Cortex of kidney (tissue), 1 donor: ENCODE data around the gene NCAPG2.

Experiments
- DNase-seq: peaks from one replicate; lab custom pipeline; 2025; lab: John Stamatoyannopoulos, UW

Gene NCAPG2

GRCh38 chr7:158595068-158595467, 109.5 kb downstream of the NCAPG2 start:
- no peak for DNase-seq

DNA sequence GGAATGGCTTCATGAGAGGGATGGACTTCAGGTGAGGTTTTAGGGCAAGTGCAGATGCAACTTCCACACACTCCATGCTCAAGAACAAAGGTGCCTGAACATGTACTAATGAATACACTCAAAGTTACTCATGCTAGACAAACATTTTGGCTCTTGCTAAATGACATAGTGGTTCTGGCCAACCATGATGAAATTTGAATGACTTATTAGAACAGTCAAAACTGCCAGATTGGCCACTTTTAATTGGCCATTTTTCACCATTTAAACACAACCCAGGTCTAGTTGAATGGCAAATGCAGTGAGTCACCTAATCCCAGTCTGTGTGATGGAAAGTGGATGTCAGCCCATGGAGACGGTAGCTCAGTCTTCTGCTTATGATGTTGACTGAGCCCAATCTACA, 112.1 kb downstream of the NCAPG2 start:
- DNase-seq, result no peak

- no peak for DNase-seq
Observed at GRCh38 chr7:158591944-158592343, 112.7 kb downstream of the NCAPG2 start.

DNA sequence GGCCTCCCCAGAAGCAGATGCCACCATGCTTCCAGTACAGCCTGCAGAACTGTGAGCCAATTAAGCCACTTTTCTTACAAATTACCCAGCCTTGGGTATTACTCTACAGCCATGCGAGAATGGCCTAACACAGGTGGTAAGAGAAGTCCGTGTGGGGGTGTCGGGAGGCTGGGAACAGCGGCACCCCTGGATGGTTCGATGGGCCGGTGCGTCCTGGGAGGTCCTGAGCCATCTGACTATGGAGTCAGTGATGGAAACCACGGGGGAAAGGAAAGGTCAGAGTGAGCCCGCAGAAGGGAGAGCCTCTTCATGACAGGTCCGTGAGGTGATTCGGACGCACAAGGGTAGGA, 114.4 kb downstream of the NCAPG2 start:
- DNase-seq, result no peak

- no peak for DNase-seq
Observed at GRCh38 chr7:158589653-158590052, 115.0 kb downstream of the NCAPG2 start.

DNA sequence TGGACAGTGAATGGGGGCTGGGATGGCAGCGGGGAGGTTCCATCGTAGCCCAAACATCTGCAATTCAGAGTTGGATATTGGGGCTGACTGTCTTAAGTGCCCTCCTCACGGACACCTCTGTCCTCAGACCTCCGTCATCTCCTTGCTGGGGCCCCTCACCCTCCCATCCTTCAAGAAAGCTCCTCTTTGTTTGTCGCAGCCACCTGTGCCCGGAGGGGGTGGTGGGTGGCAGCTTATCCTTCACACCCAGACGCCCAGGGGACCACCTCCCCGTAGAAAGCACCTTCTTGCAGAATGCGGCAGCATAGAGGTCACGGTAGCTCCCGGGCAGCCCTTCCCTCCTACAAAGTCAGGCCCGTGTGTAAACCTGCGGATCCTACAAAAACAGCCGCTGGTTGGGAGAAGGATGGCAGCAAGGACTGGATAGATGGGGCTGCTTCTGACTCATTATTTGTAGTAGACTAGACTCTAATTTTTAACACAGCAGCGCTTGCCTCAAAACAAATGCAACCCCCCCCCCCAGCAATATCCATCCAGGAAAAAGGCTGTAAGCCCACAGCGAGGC, 115.6 kb downstream of the NCAPG2 start:
- DNase-seq, result no peak

- no peak for DNase-seq
Observed at GRCh38 chr7:158588085-158588877, 116.3 kb downstream of the NCAPG2 start.

GRCh38 chr7:158587162-158588084, 117.2 kb downstream of the NCAPG2 start, which contains the start of gene PTPRN2:
PTPRN2 (minus strand) TSS chr7:158587823.
- DNase-seq, result no peak

GRCh38 chr7:158586499-158587161, 118.0 kb downstream of the NCAPG2 start:
- DNase-seq, result no peak

DNA sequence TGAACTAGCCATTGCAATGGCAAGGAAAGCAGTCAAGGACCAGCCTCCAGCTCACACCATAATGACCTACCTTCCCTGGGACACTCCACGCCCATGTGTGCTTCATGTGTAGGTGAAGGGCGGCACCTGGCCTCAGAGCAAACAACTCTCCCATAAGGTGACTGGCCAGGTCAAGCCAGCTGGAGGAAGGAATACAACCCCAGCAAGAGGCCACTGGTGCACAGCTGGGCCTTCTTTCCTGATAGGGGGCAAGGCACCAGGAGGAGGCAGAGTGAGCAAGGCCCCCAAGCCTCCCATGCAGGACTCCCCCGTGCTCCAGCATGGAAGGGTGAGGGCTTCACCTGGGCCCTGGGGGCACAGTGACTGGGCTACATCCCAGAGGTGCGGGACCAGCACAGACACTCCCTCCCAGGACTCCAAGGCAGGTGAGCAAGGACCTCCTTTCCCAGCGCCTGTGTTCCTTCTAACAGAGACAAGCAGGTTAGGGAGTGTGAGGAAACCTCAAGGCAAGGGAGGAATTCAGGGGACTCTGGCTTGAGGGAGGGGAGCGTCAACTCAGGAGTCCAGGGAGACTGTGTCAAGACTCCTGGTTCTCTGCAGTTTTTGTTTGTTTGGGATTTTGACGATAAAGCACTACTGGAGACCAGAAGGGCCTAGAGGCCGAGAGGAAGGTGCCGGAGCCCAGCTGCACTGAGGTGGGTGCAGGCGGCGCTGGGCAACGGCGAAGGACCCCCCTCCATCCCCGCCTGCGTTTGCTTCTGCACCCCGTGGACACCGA, 118.7 kb downstream of the NCAPG2 start:
- no peak for DNase-seq

- no peak for DNase-seq
Observed at GRCh38 chr7:158584407-158584806, 120.2 kb downstream of the NCAPG2 start.

GRCh38 chr7:158583810-158584209, 120.8 kb downstream of the NCAPG2 start:
- DNase-seq, result no peak

GRCh38 chr7:158583143-158583542, 121.5 kb downstream of the NCAPG2 start:
- no peak for DNase-seq

DNA sequence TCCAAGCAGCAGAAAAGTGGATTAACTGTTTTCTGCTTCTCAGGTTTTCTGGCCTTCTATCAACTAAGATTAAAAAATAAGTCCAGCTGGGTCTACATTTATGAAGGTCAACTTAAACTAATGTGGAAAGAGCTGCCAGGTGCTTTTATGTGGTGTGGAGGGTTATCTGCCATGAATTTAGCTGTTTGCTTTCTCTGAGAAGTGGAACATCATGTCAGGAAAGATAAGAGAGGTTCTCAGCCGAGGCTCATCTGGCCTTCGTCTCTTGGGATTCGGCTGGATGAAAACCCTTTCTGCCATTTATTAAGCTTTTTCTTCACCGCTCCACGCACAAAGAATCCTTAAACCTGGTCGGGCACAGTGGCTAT, 122.5 kb downstream of the NCAPG2 start:
- DNase-seq, result no peak

DNA sequence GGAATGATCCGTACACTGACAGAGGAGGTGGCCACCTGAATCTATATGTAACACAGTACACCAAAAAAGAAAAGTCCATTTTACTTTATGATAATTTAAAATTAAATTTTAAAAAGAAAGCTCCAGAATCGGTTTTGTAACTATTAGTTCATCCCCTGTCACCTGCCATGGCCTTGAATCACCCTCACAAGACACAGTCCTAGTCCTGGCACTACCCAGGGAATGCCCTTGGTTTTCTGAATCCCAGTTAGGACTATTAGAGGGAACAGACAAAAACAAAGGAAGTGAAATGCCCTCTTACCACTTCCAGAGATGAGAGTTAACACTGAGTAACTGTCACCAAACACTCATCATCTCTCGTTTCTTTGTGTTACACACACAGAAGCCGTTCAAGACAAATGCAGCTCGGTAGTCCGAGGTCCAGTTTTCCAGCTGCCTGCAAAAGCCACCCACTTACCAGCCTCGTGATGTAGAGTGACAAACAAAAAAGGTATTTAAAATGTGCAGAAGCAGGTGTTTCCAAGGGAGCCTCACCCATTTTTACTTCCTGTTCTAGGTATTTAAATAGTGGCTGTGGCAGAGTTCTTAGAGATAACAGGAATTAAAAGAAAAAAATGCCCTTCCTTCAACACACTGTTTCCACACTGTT, 123.0 kb downstream of the NCAPG2 start:
- DNase-seq, result no peak
